Keratinocyte (primary cell): ENCODE measurements around the gene CMYA5.

Source experiments
- CTCF ChIP-seq, 3 experiments: IDR thresholded peaks in 1 of 3; conservative IDR thresholded peaks in 1 of 3; optimal IDR thresholded peaks in 1 of 3; 2 replicates in 2 of 3; 3 replicates in 1 of 3; pipeline versions ENCODE3 to v1.5.1; 2011; ENCODE audit warnings: low read length in 3 of 3, mild to moderate bottlenecking in 3 of 3, moderate library complexity in 2 of 3, control low read depth in 1 of 3, inconsistent platforms in 1 of 3; ENCODE audit not compliant: insufficient read depth in 2 of 3; ENCODE audit errors: extremely low read depth in 1 of 3
- EZH2 ChIP-seq: IDR thresholded peaks from one replicate; pipeline ENCODE4 v1.6.1; 2012; ENCODE audit warnings: inconsistent platforms, mild to moderate bottlenecking, low read length, moderate library complexity

DNA sequence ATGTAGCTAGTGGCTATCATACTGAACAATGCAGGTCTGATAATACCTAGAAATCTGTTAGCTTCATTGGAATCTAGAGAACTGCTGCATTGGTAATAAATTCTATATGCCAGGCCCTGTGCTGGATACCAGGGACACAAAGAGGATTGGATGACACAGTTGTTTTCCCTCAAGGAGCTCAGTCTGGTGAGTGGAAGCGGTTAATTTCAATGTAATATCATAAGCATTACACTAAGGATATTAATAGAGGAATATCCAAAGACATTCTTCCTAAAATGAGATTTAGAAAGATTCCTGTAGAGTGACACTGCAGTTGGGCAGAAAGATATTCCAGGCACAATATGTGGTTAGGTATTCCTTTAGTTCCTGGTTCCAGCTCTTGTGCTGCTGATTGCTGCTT lies 5.9 kb downstream of the CMYA5 start:
- TF ChIP-seq CTCF (optimal IDR thresholded peaks at IDR 0.05 in 1 of 3, IDR thresholded peaks at IDR 0.05 in 1 of 3, conservative IDR thresholded peaks at IDR 0.05 in 1 of 3; ENCODE audit: extremely low read depth in 1 of 3, insufficient read depth in 2 of 3, low read length in 3 of 3) (no peak), EZH2 (no peak)
